ENCODE data around the gene FRK. TPM values are rescaled to one million over a fixed set of nuclear protein-coding genes. Genes with fewer than 3 reads are reported as not detected.
"Not testable (repeated sequence)": the region's sequence is repeated elsewhere in the genome, so short reads cannot be mapped to it uniquely, and the experiment has no call there.

The FRK gene
- polyA plus RNA-seq, 4 donors: 4.1 to 5.6 (median 4.6) TPM

DNA sequence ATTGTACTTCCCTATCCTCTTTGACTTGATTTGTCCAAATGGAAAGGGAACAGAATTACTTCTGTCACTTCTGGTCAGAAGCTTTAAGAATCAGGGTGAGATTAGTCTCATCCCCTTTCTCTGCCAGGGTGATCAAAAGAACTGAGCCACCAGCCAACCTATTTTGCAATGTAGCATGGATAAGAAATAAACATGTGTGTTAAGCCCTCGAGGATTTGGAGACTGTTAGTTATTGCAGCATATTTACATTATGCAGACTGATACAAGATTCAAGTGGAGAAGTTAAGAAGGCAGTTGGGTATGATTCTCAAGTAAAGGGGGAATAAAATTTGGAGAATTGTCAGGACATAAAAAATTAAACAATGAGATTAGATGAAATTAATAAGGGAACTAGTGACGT, 106.0 kb downstream of the FRK start:
- DNase-seq (ENCODE audit: low read depth in 4 of 4, low spot score in 2 of 4): no peak

- no peak for DNase-seq (ENCODE audit: low read depth in 4 of 4, low spot score in 2 of 4)
Measured at GRCh38 chr6:115948751-115949150, 111.9 kb downstream of the FRK start.

DNA sequence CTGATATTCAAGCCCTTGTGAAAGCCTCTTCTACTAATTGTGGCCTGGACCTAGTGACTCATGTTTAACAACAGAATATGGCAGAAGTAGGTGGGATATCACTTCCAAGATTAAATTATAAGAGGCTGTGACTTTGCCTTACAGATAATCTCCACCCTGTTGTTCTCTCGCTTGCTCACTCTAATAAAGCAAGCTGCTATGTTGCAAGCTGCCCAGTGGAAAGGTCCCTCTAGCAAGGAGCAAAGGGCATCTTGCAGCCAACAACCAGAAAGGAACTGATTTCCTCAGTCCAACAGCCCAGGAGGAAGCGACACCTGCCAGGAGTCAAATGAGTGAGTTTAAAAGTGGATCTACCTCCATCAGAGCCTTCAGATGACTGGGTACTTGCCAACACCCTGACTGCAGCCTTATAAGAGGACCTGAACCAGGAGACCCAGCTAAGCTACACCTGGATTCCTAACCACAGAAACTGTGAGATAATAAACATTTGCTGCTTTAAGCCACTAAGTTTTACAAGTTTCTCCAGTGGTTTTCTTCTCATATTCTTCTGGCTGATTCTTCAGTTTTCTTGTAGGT, 112.6 kb downstream of the FRK start:
- no peak for DNase-seq (ENCODE audit: low read depth in 4 of 4, low spot score in 2 of 4)

DNA sequence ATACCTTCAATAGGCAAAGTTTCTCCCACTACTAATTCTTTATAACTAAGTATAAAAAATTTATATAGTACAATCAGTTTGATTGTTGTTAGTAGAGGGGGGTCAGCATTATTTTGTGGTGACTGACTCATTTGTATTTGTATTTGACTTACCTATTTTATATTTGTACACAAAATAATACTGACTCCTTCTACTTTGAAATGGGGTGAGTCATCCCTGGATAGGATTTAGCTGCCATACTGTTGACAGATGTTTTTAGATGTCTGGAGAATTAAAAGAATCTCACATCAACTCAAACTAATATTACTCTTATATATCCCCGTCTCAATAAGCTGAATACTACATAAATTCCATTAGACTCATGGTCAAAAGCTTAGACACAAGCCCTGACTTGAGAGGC, 114.9 kb downstream of the FRK start:
- no peak for DNase-seq (ENCODE audit: low read depth in 4 of 4, low spot score in 2 of 4)

DNA sequence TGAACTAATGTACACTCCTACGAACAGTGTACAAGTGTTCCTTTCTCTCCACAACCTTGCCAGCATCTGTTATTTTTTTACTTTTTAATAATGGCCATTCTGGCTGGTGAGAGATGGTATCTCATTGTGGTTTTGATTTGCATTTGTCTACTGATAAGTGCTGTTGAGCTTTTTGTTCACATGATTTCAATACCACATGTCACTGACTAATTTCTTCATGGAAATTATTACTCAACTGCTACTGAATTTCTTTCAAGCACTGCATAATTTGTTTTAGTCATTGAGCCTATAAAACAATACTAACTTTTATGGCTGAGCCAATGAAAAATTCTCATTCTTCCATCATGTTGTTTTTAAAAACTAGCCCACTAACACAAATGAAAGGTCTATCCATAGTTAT, 115.4 kb downstream of the FRK start:
- no peak for DNase-seq (ENCODE audit: low read depth in 4 of 4, low spot score in 2 of 4)

GRCh38 chr6:115944829-115945228, 115.9 kb downstream of the FRK start:
- not testable (repeated sequence) for DNase-seq (ENCODE audit: low read depth in 4 of 4, low spot score in 2 of 4)

DNA sequence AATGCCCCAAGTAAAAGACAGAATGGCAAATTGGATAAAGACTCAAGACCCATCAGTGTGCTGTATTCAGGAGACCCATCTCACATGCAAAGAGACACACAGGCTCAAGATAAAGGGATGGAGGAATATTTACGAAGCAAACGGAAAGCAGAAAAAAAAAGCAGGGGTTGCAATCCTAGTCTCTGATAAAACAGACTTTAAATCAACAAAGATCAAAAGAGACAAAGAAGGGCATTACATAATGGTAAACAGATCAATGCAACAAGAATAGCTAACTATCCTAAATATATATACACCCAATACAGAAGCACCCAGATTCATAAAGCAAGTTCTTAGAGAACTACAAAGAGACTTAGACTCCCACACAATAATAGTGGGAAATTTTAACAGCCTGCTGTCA, 123.2 kb downstream of the FRK start:
- DNase-seq (ENCODE audit: low read depth in 4 of 4, low spot score in 2 of 4): not testable (repeated sequence)

- DNase-seq (ENCODE audit: low read depth in 4 of 4, low spot score in 2 of 4): no peak
Measured at GRCh38 chr6:115935361-115935760, 125.3 kb downstream of the FRK start.

- no peak for DNase-seq (ENCODE audit: low read depth in 4 of 4, low spot score in 2 of 4)
Measured at GRCh38 chr6:115934829-115935228, 125.9 kb downstream of the FRK start.

DNA sequence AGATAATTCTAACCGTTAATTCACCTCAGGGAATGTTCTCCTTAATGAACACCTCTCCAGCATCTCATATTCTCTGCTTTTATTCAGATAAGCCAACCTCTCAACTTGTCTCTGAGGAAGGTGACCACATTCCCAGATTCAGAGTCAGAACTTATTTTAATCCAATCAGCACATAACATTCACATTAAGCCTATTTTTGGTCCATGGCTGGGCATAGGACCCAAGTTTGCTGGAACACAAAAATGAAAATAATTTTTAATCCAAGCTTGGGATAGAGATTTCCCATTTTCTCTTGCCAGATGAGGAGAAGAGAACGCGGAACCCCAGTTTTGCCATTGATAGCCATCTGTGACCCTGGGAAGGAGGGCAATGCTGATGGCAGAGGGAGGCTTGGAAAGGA, 126.5 kb downstream of the FRK start:
- no peak for DNase-seq (ENCODE audit: low read depth in 4 of 4, low spot score in 2 of 4)

DNA sequence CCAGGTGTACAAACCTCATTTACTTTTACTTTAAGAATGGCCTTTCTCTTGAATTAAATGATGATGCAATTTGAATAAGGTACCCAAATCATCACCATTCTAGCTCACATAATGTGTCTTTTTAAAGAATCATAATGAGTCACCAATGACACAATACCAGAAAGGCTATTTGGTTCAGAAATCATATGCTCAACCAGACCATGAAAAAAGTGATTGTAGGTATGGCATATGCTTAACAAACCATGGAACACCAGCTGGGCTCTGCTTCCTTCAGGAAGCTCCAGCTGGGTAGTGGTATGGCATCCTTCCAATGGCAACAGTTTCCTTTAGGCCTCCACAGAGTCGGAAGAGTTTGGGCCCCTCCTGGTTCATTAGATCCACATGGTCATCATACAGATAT, 128.2 kb downstream of the FRK start:
- no peak for DNase-seq (ENCODE audit: low read depth in 4 of 4, low spot score in 2 of 4)

- not testable (repeated sequence) for DNase-seq (ENCODE audit: low read depth in 4 of 4, low spot score in 2 of 4)
Measured at GRCh38 chr6:115928000-115928399, 132.7 kb downstream of the FRK start.

DNA sequence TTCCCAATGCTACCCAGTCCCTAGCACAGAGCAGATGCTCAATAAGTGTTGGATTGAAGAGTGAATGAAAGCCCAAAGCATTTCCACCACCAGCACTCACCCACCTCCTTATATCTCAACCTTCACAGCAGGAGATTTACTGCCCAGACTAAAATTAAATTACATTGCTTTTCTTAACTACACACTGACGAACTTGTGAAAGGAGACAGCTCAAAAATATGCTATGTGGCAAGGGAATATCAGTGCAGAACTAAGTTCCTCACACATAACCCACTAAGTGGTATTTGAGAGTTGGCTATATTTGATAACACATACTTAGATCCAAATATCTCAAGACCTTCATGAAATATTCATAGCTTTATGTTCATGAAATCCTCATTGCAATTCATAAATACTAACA, 137.7 kb downstream of the FRK start:
- DNase-seq (ENCODE audit: low read depth in 4 of 4, low spot score in 2 of 4): no peak

GRCh38 chr6:115914098-115914497, 146.6 kb downstream of the FRK start:
- DNase-seq (ENCODE audit: low read depth in 4 of 4, low spot score in 2 of 4): no peak

DNA sequence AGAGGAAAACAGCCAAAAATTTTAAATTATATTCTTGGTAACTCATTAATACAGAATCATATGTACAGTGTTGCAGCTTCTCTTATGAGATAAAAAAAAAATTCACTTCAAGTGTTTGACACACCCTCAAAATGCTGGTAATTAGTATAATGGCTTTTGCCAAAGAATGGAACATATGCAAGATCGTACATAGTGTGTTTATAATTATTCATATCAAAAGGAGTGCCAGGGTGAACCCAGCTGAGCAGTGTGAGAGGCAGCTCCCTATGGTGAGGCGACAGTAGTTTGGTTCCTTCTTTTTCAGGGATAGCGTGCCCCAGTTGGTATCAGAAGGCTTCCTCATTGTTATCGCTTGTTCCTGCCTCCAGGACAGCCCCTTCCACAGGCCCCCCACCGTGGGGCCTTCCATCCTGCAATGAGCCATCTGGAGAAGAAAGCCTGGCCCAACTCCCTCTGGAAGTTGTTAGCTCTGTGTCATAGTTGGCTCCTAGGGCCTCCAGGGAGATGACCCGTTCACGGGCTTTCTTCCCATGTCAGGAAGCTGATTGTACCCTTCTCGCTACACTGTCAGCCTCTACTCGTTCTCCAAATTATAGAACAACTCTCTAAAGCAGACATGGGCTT, 150.7 kb downstream of the FRK start:
- no peak for DNase-seq (ENCODE audit: low read depth in 4 of 4, low spot score in 2 of 4)

DNA sequence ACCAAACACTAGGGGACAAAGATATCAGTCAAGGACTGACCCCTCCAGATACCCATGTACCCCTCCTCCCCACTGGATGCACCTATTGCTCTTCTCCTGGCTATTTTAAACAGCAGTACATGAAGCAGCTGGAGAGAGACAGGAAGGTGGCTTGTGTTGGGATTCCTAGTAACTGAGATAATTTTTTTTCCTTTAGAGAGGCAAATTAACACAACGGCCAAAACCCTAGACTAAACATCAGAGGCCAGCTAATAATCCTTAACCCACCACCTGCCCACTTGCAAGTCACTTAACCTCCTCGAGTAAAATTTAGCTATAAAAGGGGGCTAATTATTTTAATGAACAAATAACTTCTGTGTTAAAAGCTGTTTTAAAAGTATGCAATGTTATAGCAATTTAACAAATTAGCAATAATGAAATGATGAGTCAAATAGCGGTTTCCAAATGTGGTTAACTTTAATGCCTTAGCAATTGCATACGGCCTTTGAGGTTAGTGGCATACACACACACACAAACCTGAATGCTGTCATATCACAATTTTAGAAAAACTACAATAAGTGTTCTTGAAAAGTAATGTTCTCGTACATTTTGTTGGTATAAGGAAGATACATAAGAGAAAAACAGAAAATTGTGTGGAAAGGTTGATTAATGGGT, 151.7 kb downstream of the FRK start:
- no peak for DNase-seq (ENCODE audit: low read depth in 4 of 4, low spot score in 2 of 4)

- DNase-seq (ENCODE audit: low read depth in 4 of 4, low spot score in 2 of 4): no peak
Measured at GRCh38 chr6:115905471-115905870, 155.2 kb downstream of the FRK start.

DNA sequence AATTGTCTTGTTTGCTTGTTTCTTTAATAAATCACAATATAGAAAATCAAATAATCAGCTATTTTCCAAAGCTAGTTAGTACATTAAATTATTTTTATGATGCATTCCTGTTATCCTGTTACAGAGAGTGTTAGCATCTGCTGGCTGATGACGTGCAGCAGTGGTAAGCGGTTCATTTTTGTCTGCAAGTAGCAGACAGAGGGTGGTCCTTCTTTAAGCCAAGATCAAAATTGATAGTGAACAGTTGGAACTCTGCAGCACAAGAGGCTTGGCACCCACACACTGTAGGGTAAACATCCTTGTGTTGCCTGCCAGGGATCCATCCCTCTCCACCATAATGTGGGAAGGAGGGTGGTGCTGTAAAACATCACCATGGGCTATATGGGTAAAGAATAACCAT, 158.3 kb downstream of the FRK start:
- peak in 2 of 4 donors; percentile 27 to 32 for DNase-seq (ENCODE audit: low read depth in 4 of 4, low spot score in 2 of 4)

GRCh38 chr6:115901896-115902295, 158.8 kb downstream of the FRK start:
- peak in 3 of 4 donors; percentile 16 to 26 (median 21) for DNase-seq (ENCODE audit: low read depth in 4 of 4, low spot score in 2 of 4)

DNA sequence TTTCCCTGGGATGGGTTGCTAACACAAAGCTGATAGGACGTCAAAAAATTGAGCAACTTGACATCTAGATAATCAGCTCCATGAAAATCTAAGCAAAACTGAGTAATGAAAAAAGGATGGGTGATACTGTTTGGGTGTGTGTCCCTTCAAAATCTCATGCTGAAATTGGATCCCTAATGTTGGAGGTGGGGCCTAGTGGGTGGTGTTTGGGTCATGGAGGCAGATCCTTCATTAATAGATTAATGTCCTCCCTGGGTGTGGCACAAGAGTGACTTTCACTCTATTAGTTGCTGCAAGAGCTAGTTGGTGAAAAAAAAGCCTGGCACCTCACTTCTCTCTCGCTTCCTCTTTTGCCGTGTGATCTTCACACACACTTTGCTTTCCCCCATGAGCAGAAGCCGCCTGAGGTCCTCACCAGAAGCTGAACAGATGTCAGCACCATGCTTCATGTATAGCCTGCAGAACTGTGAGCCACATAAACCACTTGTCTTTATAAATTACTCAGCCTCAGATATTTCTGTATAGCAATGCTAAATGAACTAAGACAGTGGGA, 160.9 kb downstream of the FRK start:
- DNase-seq (ENCODE audit: low read depth in 4 of 4, low spot score in 2 of 4): no peak

DNA sequence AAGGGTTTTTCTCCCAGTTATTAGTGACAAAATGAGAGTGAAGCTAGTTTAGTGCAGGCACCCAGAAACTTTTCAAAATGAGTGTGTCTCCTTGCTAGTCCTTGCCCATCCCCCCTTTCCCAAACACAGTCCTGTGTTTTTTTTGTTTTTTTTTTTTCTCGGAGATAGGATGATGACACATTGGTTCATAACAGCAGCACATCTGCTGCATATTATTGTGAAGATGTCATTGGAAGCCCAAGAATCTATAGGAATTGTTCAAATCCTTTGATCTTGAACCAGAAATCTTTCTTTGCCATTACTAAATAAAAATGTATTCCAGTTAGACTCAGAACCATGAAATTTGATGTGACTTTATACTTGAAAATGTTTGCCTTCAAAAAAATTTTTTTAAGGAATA, 162.4 kb downstream of the FRK start:
- no peak for DNase-seq (ENCODE audit: low read depth in 4 of 4, low spot score in 2 of 4)

DNA sequence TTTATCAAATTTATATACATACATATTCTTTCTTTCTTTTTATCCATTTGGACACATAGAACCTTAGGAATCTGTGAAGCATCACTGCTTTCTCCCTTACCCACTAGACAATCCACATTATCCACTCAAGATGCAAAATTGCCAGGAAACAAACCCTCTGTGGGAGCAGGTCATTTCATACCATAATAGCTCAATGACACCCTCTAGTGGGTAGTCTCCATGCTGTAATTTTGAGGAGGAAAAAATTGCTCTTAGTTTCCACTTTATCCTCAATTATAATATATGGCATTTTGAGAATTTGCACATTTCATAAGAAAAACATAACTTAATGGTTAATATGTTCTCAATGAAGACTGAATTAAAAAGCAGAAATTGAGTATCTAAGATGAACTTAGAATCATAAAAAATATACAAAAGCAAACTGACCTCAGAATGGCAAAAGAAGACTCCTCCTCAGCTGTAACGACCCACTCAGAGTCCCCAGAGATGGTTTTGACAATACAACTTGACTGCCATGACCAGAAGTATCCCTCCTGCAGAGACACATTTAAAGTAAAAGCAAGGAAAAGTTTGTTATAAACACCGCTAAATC, 164.1 kb downstream of the FRK start:
- DNase-seq (ENCODE audit: low read depth in 4 of 4, low spot score in 2 of 4): peak in 1 of 4 donors; percentile 34
